DMS 273 (cell line): ENCODE results near the gene CCDC86.
A peak's percentile ranks its signal among the peaks of the same experiment; 100 is the strongest.

ENCODE experiments used
- DNase-seq: peaks from one replicate; lab custom pipeline; 2025; ENCODE audit not compliant: unreplicated experiment; lab: John Stamatoyannopoulos, UW

The CCDC86 gene

DNA sequence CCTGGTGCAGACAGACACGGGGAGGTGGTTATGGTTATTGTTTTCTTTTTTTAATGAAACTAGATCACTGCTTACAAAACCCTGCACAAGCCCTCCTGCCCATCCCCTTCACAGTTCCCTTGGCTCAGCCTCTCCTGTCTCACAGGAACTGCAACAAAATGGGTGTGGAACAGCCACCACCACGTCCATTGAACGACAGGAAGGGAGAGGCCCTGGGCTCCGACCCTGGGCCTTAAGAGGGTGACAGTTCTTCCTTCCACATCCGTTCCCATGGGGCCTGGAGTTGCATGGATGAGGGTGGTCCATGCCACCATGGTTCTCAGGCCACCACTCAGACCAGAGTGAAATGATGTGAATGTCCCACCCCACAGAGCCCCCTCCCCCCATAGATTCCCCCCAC lies 48.8 kb downstream of the CCDC86 start:
- no peak for DNase-seq

DNA sequence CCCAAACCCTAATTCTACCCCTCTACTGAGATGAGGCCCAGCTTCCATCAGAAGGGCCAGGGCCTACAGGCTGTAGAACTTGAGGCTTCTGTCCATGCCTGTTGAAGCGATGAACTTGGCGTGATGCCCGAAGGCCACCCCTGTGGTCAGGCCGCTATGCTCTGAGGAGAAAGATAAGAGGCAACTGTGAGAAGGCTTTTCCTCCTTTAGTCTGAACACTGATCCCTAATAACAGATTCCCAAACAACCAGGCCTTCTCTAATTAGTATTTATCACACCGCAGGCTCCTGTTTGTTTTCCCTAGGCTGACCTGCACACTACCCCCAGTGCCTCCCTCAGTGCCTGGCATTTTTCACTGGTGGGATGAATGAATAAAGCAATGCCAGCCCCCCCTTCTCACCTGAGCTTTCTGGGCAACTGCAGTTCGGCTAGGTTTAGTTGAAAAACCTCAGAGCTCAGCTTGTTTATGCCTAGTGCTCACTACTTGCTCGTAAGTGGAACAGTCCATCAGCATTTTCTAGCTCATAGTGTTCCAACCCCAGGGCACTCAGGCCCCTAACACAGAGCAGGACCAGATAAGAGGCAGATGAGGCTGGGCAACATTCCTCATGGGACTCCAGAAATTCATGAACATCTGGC lies 49.3 kb downstream of the CCDC86 start:
- peak; percentile 46 for DNase-seq

DNA sequence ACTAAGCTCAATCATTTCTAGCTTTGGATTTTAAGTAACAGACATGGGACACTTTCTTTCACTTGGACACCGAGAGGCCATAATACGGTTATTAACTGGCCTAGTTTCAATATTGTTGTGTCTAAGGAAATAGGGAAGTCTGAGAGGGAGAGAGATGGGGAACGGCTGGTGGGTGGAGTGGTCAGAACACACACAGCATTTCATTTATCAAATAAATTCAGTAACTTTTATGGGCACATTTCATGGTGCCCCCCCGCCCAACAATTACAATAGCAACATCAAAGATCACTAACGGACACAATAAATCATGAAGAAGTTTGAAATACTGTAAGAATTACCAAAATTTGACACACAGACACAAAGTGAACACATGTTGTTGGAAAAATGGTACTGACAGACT lies 53.8 kb downstream of the CCDC86 start:
- no peak for DNase-seq

DNA sequence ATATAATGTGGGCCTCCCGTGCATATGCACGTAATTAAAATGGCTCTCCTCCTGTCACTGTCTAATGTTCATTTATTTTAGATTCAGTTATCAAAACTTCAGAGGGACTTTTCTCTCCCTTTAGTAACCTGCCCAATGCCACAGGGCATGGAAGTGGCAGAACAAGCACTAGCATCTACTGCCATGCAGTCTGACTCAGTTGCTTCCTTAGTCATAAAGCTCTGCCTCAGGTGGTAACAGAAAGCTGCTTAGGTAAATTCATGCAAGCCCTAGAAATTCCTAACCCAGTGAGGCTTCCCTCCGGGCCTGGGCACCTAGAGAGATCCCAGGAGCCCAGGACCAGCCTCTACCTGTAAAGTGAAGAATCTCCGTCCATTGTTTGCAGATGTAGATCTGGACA lies 55.6 kb downstream of the CCDC86 start:
- no peak for DNase-seq

DNA sequence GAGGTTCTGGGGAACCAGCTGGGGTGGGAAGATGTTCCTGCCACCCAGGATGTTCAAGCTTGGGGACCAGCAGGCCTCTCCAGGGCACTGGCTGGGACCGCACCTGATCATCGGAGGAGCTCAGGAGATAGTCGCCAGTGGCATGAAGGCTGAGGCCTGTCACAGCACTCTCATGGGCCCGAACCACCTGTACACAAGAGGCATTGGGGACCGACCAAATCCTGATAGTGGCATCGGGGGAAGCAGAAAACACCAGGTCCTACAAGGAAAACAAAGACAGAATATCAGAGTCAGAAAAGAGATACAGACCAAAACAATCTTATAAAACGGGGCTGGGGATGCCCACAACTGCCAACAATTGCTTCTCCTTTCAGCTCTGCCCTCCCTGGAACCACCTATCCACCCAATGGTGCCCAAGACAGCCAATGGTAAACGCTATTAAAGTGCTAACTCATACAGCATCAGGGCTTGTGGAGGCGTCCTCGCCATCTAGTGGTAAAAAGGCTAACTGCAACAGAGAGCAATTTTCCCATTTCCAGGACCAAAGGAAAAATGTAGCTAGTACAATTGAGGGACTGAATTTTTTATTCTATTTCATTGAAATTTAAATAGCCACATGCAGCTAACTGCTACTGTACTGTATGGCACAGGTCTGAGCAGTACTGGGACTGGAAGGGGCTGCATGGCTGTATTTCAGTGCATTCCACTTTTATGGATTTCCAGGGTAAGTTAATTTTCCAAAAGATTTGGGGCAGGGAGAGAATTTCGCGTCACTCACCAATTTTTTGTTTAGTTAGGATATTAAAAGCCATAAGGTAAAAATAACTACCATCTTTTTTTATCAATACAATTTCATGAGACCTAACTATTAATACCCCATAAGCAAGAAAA lies 57.4 kb downstream of the CCDC86 start:
- DNase-seq = peak; percentile 72

DNA sequence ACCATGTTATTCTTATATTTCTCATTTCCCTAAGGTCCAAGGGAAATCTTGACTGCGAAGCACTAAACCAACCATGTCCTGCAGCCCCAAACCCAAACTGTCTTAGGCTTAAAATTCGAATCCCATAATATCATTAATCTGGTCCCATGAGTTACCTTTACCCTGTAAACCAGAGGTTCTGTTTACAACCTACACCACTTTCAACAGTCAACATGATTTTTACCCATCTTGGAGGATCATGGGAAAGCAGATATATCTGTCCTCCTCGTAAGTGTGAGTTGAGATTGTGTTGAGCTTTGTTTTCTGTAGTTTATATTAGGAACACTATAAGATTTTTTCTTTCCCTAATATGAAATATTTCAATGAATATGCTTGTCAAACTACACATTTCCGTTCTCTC lies 58.1 kb downstream of the CCDC86 start:
- DNase-seq = no peak
